NCI-H2107 treated with DMSO at 0.1 percent for 48 hours (cell line): ENCODE measurements around the gene SF3A2.
A peak's percentile ranks its signal among the peaks of the same experiment; 100 is the strongest.

ENCODE experiments used
- DNase-seq: peaks from one replicate; lab custom pipeline; 2025; ENCODE audit not compliant: unreplicated experiment; lab: John Stamatoyannopoulos, UW

The SF3A2 gene

GRCh38 chr19:2239771-2240770, 3.4 kb downstream of the SF3A2 start:
- DNase-seq: no peak

- no peak for DNase-seq
These were observed 4.5 kb downstream of the SF3A2 start for GRCh38 chr19:2240881-2241760.

GRCh38 chr19:2242092-2242537, 5.5 kb downstream of the SF3A2 start:
- DNase-seq: no peak

GRCh38 chr19:2242816-2243215, 6.2 kb downstream of the SF3A2 start:
- DNase-seq: no peak

- DNase-seq: peak; percentile 32
These were observed 6.9 kb downstream of the SF3A2 start for GRCh38 chr19:2243274-2244124.

- DNase-seq: no peak
These were observed 7.4 kb downstream of the SF3A2 start for GRCh38 chr19:2244125-2244411.

GRCh38 chr19:2244486-2244885, 7.9 kb downstream of the SF3A2 start:
- peak; percentile 39 for DNase-seq

GRCh38 chr19:2245273-2245672, 8.6 kb downstream of the SF3A2 start:
- DNase-seq: no peak

- DNase-seq: no peak
These were observed 9.5 kb downstream of the SF3A2 start for GRCh38 chr19:2246014-2246620.

- DNase-seq: no peak
These were observed 10.3 kb downstream of the SF3A2 start for GRCh38 chr19:2246801-2247361.

GRCh38 chr19:2247433-2248101, 10.9 kb downstream of the SF3A2 start:
- DNase-seq: no peak

- no peak for DNase-seq
These were observed 11.7 kb downstream of the SF3A2 start for GRCh38 chr19:2248136-2249009.

- DNase-seq: no peak
These were observed 12.6 kb downstream of the SF3A2 start, which contains the start of gene AMH for GRCh38 chr19:2249010-2249866. Gene AMH, plus strand, starts transcription at chr19:2249323. Its CDS starts 10 bp downstream, at chr19:2249333.

GRCh38 chr19:2249880-2250765, 13.5 kb downstream of the SF3A2 start:
- no peak for DNase-seq

GRCh38 chr19:2250766-2251105, 14.1 kb downstream of the SF3A2 start:
- DNase-seq: no peak

- no peak for DNase-seq
These were observed 14.8 kb downstream of the SF3A2 start for GRCh38 chr19:2251106-2252054.
